SU-DHL-6 (cell line): ENCODE results near the gene RNASE12.

Experiments used
- EZH2phosphoT487 ChIP-seq: fragments of 200-600 bp; sonication (generic), shearing (Covaris generic); conservative IDR thresholded peaks from 2 replicates; pipeline ENCODE4 v1.6.1; 2018; ENCODE audit warnings: mild to moderate bottlenecking, antibody characterized with exemption, low read length, moderate library complexity, mixed read lengths
- TF ChIP-seq, protein P1 (sequence below): fragments of 200-600 bp; sonication (generic); IDR thresholded peaks from one replicate; pipeline ENCODE4 v1.5.1; 2017; ENCODE audit warnings: antibody characterized with exemption, mild to moderate bottlenecking, low read length, moderate library complexity; ENCODE audit not compliant: insufficient read depth, poor library complexity, severe bottlenecking

GRCh38 chr14:20563971-20564370 lies 27.2 kb downstream of the RNASE12 start:
- TF ChIP-seq, protein P1, sequence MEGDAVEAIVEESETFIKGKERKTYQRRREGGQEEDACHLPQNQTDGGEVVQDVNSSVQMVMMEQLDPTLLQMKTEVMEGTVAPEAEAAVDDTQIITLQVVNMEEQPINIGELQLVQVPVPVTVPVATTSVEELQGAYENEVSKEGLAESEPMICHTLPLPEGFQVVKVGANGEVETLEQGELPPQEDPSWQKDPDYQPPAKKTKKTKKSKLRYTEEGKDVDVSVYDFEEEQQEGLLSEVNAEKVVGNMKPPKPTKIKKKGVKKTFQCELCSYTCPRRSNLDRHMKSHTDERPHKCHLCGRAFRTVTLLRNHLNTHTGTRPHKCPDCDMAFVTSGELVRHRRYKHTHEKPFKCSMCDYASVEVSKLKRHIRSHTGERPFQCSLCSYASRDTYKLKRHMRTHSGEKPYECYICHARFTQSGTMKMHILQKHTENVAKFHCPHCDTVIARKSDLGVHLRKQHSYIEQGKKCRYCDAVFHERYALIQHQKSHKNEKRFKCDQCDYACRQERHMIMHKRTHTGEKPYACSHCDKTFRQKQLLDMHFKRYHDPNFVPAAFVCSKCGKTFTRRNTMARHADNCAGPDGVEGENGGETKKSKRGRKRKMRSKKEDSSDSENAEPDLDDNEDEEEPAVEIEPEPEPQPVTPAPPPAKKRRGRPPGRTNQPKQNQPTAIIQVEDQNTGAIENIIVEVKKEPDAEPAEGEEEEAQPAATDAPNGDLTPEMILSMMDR = no peak
- TF ChIP-seq EZH2phosphoT487 = no peak
